ENCODE measurements around the gene FAM168B. TPM values are rescaled to one million over a fixed set of nuclear protein-coding genes. Genes with fewer than 3 reads are reported as not detected.
A peak's percentile ranks its signal among the peaks of the same experiment; 100 is the strongest.

FAM168B gene
- total and polyA plus RNA-seq, 10 of the 15 experiments (the other 5 are each of a cell fraction or from before 2014, with no cell fraction given), result 3.5 to 77.3 (median 45.9) TPM

GRCh38 chr2:131104487-131105155, 11.4 kb upstream of the FAM168B start (continued):
- TF ChIP-seq STAT3 (IDR thresholded peaks at IDR 0.05; ENCODE audit: low read depth, low read length) (no peak), NR2C2 (IDR thresholded peaks at IDR 0.05; ENCODE audit: borderline replicate concordance, control insufficient read depth, insufficient read length, low read depth) (no peak), E2F8 (IDR thresholded peaks at IDR 0.05; ENCODE audit: low read depth, partially characterized antibody) (peak; percentile 42), SREBF2 (IDR thresholded peaks at IDR 0.05; ENCODE audit: low read length) (no peak), MYB (IDR thresholded peaks at IDR 0.05; ENCODE audit: borderline replicate concordance, low read depth, low read length) (no peak), RELB (IDR thresholded peaks at IDR 0.05; ENCODE audit: low read depth) (peak; percentile 99), SIN3A (IDR thresholded peaks at IDR 0.05; ENCODE audit: low read depth, low read length) (no peak)
